GM19193 (cell line): ENCODE data around the gene MLNR.

ENCODE experiments used
- POLR2A ChIP-seq: IDR thresholded peaks from 4 replicates; pipeline ENCODE4 v1.6.1; 2011; ENCODE audit not compliant: insufficient read depth, insufficient read length; ENCODE audit errors: extremely low read depth

MLNR gene

GRCh38 chr13:49220036-49220855 lies at the start of gene MLNR:
TSS of gene MLNR (plus strand) at chr13:49220338. CDS start at chr13:49220338, 0 bp downstream.
- TF ChIP-seq POLR2A, result no peak

- no peak for TF ChIP-seq POLR2A
These were observed 48.8 kb upstream of the MLNR start for GRCh38 chr13:49171359-49171758.

GRCh38 chr13:49183672-49184325 lies 36.3 kb upstream of the MLNR start:
- TF ChIP-seq POLR2A, result no peak

- TF ChIP-seq POLR2A, result no peak
These were observed 35.5 kb upstream of the MLNR start for GRCh38 chr13:49184621-49185020.

GRCh38 chr13:49185264-49185663 lies 34.9 kb upstream of the MLNR start:
- no peak for TF ChIP-seq POLR2A

- no peak for TF ChIP-seq POLR2A
These were observed 29.2 kb upstream of the MLNR start for GRCh38 chr13:49190901-49191300.

- no peak for TF ChIP-seq POLR2A
These were observed 13.5 kb upstream of the MLNR start for GRCh38 chr13:49206641-49207040.

- no peak for TF ChIP-seq POLR2A
These were observed 11.5 kb upstream of the MLNR start for GRCh38 chr13:49208619-49209018.

- TF ChIP-seq POLR2A, result no peak
These were observed 10.0 kb upstream of the MLNR start for GRCh38 chr13:49210114-49210513.

- TF ChIP-seq POLR2A, result no peak
These were observed 9.5 kb upstream of the MLNR start for GRCh38 chr13:49210669-49211068.

- no peak for TF ChIP-seq POLR2A
These were observed 6.6 kb upstream of the MLNR start for GRCh38 chr13:49213539-49213938.

- TF ChIP-seq POLR2A, result no peak
These were observed 5.9 kb upstream of the MLNR start for GRCh38 chr13:49213997-49214916.

GRCh38 chr13:49214917-49215376 lies 5.2 kb upstream of the MLNR start:
- TF ChIP-seq POLR2A, result no peak

- no peak for TF ChIP-seq POLR2A
These were observed 3.8 kb upstream of the MLNR start for GRCh38 chr13:49216334-49216733.

GRCh38 chr13:49217962-49218492 lies 2.1 kb upstream of the MLNR start:
- TF ChIP-seq POLR2A, result no peak
